ENCODE results near the gene KIF16B.
A peak's percentile ranks its signal among the peaks of the same experiment; 100 is the strongest.

KIF16B gene

DNA sequence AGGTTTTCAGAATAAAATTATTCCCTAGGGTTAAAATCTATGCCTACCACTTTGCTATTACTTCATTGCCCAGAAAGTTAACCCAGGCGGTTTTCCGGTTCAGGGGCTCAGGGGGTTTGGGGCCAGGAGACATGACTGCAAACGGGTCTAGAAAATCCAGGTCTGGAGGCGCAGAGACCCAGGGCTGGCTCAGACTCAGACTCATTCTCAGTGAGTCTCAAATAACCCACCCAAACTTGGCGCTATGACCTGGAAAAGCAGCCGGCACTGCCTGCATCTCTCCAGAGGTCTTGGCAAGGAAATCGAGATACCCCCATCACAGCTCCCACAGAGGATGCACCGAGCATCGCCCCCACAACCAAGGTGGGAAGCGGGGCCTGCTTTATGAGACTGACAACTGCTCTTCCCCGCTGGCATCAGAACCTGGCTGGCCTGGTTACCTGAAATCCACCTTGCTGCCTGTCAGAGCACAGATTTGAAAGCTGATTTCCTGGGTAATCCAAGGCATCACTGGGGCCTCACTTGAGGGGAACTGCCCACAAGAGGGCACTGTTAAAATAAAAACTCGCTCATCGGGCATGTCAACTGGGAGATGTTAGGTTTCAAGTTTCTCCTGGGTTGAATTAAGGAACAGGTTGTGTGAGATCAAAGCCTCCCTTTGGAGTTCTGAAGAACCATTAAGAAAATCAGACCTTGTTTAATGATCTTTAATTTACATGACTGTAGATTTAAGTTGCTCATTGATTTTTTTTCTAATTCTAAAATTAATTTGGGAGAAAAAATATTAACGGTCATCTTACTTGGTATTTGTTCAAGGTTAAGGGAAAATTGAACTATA, 55.1 kb downstream of the KIF16B start:
- DNase-seq = peak; percentile 70 to 90

DNA sequence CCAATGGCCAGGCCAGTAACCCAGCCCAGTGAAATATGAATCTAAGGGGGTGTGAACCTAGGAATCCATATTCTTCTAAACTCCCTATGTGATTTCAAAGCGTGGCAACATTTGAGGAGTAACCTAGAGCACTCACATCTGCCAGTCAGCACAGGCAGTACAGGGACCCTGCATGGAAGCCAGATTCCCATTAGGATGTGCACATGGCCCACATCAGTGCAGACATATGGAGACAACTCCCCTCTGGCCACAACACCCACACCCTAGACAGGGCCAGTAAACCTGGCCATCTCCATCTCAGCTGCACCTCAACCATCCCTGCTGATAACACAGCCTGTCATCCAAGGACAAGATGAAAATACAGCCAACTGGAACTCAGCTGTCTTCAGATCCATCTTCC, 56.5 kb downstream of the KIF16B start:
- no peak for DNase-seq

DNA sequence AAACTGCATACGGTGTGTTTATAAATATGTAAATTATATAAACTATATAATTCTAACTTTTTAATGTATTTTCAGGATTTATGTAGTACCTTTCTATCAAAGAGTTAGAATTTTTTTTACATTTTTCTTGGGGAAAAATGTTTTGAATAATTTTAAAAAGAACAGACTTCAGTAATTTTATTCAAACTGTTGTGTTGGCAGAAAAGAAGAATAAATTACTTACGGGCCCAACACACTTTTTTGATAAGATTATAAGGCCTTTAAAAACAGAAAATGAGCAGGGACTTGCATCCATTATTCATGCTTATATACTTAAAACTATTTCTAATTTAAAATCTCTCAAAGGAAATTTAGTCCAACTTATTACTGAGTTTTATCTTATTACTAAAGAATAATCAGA, 58.2 kb downstream of the KIF16B start:
- DNase-seq = no peak

DNA sequence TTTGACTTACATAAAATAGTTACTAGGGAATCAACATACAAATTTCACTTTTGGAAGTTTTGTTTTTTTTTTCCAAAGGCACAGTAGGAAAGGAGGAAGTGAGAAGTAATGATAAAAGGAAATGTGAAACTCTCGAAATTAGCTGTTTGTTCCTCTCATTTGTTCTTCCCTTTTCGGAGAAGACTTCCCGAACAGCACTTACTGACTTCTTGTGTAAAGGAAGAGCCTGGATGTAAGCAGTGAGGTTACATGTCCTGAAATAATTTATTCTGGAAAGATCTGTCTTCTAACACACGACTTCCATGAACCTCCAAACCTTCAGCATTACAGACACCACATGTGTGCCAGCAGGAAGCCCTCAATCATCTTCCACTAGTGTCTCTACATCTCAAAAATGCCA, 59.1 kb downstream of the KIF16B start:
- DNase-seq = no peak

DNA sequence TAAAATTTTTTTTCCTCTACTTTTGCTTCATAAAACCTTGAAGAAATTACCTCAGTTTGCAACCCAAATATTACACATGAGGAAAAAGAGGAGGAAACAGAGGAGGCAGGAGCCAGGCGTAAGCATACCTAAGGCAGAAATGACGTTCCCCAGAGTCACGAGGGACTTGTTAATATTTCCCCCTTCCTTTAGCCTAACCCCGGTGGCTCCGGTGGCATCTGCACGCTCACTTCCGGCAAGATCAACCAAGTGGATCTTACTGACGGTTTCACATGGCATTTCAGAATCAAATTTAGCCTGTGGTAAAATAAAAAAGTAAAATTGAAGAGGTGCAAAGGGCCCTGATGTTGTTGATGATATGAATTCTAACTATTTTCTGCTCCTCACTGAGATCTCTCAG, 67.4 kb downstream of the KIF16B start:
- DNase-seq = no peak

DNA sequence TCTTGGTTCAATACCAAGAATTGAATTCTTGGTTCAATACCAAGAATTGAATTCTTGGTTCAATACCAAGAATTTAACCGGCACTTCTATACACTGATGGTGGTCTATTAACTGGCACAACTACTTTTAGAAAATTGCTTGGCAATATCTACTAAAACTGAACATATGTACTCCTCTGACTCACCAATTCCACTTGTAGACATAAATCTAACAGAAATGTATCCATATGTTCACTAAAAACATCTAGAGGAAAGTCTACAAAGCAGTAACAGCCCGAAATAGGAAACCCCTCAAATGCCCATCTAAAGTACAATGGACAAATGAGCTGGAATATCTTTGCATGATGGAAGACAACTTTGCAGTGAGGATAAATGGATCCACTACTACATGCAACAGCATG, 71.9 kb downstream of the KIF16B start:
- DNase-seq = peak in 1 of 2 experiments; percentile 43

DNA sequence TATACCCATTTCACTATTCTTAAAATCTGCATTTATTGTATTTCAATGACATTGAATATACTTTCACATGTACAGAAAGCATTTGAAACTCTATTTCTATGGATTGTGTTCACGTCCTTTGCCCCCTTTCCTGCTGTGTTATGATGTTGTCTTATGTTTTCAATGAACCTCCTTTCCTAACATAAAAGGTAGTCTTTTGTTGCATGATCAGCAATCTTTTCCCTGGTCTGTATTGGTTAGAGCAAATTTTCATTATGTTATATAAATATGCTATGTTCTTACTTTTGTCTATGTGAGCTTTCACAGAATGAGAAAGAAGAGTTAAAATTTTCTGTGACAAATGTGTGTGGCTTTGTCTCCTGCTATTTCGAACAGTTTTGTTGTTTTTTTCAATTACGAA, 73.1 kb downstream of the KIF16B start:
- DNase-seq = no peak

DNA sequence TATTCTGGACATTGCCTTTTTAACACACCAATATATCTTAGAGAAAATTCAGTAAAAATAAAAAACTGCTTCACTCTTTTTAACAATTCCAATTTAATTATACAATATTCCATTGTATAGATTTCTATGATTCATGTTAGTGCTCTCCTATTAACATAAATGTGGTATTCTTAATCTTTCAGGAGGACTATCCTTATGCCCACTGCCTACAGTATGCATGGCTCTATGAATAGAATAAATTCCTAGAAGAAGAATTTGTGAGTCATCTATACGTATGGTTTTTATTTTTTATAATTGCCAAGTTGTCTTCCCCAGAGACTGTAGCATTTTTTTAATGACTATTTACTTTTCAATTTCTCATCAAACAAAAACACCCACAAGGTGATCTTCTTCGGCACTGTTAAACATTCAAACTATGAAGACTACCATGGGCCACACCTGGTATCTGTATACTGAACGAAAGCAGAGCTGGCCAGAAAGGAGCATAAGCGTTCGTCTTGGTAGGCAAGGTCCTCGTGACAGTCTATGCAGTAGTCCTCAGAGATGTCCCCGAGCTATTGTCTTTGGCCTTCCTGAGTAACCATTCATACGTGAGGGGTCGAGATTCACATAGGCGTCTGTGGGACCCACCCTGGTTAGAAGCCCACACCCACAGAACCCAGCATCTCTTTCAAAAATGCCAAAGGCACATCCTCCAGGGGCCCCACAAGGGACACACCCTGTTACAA, 74.6 kb downstream of the KIF16B start:
- DNase-seq = no peak

DNA sequence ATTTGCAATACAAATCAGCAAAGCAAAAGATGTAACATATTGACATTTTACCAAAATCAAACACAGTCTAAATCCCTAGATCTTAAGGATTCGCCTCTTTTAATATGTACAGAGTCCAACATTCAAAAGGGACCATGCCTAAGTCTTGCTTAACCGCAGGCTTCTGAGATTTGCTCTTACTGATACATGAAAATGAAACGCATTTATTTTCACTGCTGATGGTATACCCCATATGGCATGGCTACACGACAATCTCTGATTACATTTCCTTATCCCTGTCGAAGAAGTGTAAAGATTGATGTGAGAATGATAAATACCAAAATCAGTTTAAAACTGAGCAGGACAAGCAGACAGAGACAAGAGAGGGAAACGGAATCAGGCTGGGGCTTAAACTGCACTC, 75.4 kb downstream of the KIF16B start:
- DNase-seq = no peak

DNA sequence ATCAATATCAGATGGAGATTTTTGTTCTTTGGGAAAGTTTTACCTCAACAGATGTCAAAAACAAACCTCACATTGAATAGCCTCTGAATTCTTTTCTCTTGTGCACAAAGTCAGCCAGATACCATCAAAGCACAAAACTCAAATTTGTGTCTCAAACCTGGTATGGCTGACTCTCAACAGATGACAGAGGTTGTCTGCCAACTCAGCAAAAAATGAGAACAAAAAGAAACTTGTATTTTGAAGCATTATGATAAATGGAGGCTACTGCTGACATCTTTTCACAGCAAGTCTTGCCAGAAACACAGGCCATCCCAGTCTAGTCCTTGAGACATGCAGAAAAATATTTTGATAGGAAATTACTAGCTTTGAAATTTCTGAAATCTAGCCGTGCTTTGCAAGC, 79.8 kb downstream of the KIF16B start:
- DNase-seq = no peak

DNA sequence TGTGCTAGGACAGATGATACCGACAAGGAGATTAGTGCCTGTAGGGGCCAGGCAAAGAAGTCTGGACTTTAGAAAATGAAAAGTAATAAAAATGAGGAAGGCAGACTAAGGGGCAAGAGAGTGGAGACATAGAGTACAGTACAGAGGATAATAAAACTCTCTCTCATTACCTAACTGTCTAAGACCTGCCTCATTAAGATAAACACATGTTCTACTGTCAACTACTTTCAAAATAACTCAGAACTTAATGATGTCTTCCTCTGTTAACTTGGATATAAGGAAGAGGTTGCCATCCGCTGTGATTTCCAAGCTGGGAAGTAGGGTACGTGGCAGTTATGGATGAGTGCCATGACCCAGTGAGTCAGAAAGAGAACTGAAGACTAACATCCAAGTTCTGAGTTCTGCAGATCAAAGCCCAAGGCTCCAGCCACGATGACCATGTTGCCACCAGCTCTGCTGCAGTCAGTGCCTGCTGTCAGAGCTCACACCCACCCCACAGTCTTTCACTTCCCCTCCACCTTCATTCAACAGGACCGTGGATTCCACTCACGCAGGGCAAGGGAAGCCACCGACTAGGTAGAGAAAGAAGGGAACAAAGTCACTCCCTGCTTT, 81.8 kb downstream of the KIF16B start:
- no peak for DNase-seq

DNA sequence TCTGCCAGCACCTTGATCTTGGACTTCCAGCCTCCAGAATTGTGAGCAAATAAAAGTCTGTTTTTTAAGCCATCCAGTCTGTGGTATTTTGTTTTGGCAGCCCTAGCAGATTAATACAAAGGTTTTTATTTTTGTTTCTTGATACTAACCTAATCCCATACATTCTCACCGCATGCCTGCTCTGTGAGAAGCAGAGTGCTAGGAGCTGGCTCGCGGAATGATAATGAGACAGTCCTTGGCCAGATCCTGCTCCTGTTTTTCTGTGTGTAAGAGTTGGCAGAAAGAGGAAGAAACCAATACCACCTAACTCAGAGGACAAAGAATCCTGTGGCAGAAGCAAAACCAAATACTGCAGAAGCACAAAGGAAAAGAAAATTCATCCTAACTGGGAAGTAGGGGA, 82.6 kb downstream of the KIF16B start:
- DNase-seq = no peak

DNA sequence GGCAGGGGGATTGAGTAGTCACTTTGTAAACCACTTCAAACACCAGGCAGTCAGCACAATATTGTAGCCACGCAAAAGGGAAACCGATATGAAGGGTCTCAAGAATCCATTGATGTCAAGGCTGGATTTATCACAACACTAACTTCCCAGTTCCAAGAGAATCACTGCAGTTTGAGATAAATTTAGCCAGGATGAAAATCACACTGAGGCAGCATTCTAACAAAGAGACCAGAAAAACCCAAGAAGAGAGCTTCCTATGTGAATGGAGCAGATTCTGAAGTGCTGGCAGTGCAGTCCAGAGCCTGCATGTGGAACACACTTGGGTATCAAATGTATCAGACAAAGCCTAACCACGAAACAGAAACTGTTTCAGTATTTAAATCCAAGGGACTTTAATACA, 84.6 kb downstream of the KIF16B start:
- peak in 1 of 2 experiments; percentile 53 for DNase-seq

DNA sequence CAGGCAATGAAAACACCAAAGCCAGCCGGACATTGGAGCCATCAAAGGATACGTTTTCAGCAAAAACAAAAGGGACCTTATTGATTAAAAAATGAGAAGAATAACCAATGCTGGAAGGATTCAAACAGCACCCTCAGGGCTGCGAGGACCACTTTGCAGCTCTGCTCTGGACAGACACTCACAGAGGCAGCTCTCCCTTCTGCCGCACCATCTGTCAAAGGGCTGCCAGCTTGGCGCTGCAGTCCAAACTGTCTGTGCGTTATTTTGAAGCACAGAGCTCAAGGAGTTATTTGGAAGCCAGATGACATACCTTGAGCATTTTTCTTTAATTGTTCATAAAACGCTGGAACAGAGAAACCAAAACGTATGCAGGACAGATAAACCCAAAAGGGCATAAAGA, 85.2 kb downstream of the KIF16B start:
- DNase-seq = peak; percentile 84 to 93

DNA sequence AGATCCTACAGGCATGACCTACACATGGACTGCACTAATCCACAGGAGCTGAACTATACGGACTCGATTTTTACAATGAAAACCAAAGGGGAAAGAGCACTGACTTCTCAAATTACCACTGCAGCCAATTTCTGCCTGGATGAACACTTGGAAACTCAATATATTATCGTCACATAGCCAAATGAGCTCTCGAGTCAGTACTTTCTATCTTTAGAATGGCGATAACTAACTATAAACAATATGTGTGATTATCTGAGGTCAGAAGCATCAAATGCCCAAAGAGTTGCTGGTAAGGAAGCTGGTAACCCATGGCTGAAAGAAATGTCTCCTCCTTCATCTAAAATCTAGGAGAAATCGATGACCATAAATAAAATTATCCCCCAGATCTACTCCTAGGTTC, 86.7 kb downstream of the KIF16B start:
- DNase-seq = no peak

DNA sequence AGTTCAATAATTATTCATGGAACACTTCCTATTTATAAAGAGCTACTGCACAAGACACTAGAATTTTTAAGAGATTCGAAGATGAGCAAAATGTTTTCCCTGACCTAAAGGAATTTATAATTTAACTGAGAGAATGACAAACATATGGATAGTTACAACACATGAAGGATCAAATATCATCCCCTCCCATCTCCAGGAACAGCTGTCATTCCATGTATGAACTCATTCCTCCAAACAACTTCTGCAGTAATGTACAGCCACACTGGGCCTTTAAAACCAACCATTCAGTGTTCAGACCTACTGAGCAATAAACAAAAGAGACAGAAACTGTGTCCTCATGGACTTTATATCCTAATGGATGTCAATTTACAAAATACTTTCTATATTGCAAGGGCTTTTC, 87.8 kb downstream of the KIF16B start:
- peak; percentile 55 to 77 for DNase-seq

DNA sequence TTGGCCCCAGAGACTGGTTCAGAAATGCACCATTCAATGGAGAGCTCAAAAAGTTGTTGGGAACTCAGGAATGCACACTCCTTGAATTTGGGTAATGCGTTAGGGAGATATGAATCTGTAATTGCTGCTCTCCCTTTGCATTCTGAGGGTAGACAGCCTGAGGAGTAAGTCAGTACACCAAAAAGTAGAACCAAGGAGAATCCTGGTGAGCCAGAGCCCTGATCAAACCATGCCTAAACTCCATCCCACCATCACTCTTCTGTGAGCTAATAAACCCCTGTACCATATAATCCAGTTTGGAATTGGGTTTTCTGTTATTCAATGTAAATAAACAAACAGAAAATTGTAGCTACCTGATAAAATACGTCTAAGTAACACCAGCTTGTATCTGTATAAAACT, 90.2 kb downstream of the KIF16B start:
- no peak for DNase-seq

DNA sequence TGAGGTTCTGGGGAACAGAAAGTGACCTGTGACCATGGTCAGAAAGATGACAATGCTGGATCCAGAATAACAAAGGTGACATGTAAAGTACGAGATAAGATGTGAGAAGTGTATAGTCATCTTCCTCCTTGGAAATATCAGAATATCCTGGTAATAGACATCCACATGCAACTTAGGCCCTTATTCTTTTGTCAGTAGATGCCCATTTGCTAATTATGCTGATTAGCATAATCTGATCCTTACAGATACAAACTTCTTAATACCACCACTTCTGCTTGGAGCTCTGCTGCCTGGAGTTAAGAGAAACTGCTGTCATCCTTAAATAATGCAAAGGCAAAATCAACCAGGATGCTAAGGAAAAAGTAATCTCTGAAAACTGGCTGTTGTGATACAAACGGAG, 91.3 kb downstream of the KIF16B start:
- DNase-seq = peak in 1 of 2 experiments; percentile 28

DNA sequence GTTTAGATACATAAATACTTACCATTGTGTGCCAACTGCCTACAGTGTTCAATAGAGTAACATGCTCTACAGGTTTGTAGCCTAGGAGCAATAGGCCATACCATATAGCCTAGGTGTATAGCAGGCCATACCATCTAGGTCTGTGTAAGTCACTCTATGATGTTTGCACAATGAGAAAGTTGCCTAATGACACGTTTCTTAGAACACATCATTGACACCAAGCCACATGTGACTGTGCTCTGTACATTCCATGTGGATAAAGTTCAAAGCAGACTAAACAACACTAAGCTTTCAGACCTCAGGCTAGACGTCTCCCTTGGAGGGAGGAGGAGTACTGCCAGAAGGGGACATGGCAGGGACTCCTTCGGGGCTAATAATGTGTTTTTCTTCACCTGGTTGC, 93.6 kb downstream of the KIF16B start:
- DNase-seq = no peak

DNA sequence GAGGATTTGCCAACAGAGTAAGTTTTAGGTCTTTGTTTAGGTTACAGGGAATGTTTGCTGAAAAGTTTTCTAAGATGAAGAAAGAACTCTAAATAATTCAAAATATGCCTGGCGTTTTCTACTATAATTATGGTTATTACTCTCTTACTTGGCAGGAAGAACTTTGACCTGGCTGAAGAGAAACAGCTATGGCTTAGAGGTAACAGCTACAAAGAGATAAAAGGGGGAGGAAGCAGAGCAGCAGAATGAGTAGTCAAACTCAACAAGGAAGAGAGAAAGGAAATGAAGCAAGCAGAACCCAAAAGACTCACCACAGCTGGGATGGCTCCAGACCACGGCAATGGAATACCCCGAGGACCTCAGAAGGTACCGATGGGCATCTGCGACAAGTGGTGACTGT, 95.6 kb downstream of the KIF16B start:
- no peak for DNase-seq

DNA sequence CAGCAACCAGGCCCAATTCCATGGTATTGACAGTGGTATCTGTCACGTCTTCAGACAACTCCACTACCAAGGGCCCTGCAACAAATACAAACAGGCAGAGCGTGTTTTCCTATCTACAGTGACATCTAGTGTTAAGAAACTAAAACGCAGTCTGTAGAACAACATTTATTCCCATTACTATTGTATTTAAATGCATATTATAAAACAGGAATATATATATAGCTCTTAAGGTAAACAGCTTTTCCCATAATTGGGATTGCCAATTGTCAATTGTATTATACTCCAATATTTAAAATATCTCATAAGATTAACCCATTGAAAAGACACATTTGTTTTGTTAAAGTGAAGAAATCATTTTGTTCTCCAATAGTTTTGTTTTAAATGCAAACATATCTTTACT, 97.2 kb downstream of the KIF16B start:
- peak in 1 of 2 experiments; percentile 68 for DNase-seq

DNA sequence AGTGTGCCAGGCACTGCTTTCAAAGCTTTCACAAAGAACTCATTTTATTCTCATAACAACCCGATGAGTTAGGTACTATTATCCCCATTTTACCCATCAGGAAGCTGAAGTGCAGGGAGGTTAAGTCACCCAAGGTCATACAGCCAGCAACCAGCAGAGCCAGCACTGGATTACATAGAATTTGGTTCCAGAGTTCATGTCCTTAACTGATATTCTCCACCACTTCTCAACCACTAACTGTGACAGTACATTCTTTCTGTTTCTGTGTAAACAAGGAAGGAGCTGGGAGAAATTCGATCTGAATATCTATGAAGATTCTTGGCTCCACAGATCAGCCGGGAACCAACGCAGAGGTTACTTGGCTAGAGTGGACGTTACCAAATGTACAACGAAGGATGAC, 98.0 kb downstream of the KIF16B start:
- DNase-seq = no peak

DNA sequence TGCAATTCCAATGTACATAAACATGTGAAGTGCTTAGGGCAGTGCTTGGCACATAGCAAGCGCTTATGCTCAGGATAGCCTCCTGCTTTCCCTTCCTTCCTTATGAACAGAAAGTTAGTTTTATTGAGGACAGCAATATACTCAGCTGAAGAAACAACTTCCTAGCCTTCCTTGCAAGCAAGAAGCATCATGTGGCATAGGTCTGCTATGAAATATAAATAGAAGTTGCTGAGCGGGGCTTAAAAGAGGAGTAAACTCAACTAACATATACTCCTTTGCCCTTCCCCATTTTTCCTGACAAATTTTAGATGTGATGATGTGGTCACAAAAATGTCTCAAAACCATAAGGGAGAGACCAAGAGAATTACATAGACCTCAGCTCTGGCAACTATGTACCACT, 98.9 kb downstream of the KIF16B start:
- DNase-seq = no peak
